HS-5 (cell line): ENCODE data around the gene RPH3AL.
"Not testable (repeated sequence)": the region's sequence is repeated elsewhere in the genome, so short reads cannot be mapped to it uniquely, and the experiment has no call there.

Source experiments
- DNase-seq: peaks from one replicate; pipeline ENCODE4 v3.0.0-alpha.2; 2012; ENCODE audit warnings: low read depth

Gene RPH3AL

DNA sequence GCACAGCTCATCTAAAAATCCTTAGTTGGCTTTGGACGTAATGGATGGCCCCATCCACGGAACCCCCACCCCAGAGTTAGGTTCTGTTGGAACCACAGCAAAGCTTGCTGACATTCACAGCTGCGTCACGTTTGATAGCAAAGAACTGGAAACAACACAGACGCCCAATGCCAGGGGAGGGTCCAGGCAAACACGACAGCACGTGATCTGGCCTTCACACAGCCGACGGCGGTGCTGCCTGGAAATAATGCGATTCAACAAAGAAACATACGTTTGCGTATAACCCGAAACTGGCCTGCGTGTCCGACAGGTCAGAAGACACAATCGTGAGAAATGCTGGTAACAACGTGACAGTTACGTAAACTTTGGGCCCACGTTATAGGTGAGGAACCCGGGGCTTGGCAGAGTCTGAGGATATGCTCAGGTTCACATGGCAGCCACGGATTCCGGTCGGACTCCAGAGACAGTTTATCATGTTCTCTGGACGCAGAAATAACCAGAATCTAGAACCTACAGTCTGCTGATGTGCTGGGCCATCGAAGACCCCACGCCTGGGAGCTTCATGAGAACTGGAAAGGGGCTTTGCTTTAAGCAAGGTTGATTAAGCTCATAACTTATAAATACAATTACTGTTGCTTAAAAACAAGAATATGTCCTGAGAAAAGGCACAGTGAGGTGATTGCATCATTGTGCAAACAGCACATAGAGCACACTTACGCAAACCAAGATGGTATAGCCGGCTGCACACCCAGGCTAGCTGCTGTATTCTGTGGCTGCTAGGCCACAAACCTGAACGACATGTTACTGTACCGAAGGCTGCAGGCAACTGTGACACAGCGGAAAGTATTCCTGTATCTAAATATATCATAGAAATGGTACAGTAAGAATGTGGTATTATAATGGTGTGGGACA is 70.4 kb downstream of the RPH3AL start:
- DNase-seq: no peak

- DNase-seq: no peak
Measured at GRCh38 chr17:281365-281999, 71.1 kb downstream of the RPH3AL start.

GRCh38 chr17:280901-281300 is 71.7 kb downstream of the RPH3AL start:
- no peak for DNase-seq

DNA sequence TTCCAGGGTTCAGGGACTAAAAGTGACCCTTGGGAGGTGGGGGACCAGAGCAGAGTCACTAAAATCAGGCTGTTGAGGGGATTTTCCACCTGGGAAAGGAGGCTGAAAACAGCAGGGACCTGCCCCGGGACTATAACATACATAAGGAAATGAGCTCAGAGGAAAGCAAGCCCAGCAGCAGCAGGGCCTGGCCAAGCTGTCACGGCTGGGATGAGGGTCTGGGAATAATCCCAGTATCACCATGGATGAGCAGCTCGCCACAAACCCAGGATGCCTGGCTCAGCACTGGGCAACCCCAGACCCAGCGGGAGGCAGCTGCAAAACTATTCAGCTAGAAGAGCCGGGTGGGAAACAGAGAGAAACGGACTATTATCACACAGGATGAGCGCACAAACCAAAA is 72.4 kb downstream of the RPH3AL start:
- DNase-seq: no peak

DNA sequence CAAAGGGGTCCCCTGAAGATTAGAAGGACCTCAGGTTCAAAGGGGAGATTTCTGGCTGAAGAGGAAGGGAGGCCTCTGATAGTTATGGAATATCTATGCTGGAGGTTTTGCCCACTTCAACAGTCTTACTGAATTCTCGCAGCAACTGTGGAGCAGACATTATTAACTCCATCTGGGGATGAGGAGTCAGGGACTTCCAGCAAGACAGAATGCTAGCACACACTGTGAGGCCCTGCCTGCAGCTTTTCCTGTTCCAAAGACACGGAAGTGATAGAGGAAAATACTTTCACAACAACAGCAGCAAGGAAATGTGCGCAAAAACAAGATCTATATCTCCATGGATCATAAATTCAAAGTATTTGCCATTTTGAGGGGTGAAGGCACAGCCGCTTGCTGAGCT is 72.8 kb downstream of the RPH3AL start:
- DNase-seq: no peak

GRCh38 chr17:279331-279730 is 73.3 kb downstream of the RPH3AL start:
- DNase-seq: no peak

- DNase-seq: no peak
Measured at GRCh38 chr17:278676-279059, 73.9 kb downstream of the RPH3AL start.

- no peak for DNase-seq
Measured at GRCh38 chr17:278055-278675, 74.4 kb downstream of the RPH3AL start.

GRCh38 chr17:274902-275301 is 77.7 kb downstream of the RPH3AL start:
- no peak for DNase-seq

DNA sequence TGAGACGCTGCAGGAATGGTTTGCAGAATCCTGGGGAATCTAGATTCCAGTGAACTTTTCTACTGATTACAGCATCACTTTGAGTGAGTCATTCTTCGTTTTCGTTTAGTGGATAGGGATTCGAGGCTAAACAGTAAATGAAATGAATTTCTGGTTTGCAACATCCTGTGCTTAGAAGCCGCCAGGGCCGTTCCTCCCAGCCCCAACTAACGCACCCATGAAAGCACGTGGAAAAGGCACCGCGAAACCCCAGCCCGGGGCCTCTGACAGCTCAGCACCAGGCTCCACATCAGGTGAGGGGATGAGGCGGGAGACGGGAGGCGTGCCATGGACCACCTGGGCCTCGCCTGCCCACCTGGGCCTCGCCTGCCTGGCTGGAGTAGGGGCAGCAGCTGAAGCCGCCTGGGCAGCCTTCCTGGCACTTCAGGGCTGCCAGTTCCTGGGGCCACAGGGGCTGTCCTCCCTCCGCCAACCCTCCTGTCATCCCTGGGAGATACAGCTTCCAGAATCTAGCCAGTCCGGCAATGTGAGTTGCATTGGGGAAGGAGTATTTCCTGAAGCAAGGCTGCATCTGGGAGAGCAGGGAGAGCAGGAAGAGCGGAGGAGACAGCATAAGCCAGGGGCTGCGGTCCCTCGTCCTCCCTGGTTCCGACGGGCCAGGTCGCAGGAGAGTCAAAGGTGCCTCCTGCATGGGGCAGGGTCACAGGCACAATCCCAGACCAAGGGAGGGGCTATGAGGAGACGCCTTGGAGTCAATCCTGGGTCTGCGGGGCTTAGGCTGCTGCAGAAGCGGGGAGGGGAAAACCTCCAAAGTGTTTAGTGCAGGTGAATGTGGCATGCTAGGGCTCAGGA is 78.4 kb downstream of the RPH3AL start:
- DNase-seq: no peak

- not testable (repeated sequence) for DNase-seq
Measured at GRCh38 chr17:272856-273255, 79.8 kb downstream of the RPH3AL start.

- DNase-seq: not testable (repeated sequence)
Measured at GRCh38 chr17:271928-272623, 80.5 kb downstream of the RPH3AL start.

DNA sequence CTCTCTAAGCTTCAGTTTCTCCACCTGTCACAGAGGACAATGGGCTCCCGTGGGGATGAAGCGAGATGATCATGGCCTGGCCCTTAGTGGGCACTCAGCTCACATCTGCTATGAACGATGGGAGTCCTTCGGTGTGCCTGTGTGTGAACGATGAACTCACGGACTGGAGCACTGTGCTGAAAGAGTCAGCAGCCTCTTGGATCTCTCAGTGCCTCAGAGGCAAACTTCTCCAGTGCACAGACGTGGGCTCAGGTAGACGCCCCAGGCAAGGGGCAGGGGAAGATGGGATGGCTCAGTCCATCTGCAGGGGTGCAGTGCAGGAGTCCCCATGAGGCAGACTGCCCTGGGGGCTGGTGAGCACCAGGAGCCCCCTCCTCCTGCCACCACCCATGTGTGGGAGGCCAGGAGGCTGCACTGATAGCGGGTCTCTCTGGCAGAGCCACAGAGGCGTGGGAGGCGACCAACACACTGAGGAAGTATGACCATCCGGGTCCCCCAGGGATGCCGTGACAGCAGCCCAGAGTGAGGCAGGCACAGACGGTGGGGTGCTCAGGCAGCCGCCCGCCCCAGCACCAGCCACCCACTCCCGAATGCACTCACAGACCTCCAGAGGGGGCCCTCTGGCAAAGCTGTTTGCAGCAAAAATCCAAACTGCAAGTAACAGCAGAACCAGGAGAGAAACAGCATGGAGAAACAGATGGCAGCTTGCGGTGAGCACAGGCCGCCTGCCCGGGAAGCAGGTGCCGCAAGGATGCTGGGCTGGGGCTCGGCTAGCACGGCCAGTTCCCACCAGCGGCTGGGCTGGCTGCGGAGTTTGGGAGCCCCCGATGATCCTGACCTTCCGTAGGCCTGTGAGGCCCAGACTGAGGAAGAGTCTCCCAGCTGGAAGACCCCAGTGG is 82.7 kb downstream of the RPH3AL start:
- no peak for DNase-seq

DNA sequence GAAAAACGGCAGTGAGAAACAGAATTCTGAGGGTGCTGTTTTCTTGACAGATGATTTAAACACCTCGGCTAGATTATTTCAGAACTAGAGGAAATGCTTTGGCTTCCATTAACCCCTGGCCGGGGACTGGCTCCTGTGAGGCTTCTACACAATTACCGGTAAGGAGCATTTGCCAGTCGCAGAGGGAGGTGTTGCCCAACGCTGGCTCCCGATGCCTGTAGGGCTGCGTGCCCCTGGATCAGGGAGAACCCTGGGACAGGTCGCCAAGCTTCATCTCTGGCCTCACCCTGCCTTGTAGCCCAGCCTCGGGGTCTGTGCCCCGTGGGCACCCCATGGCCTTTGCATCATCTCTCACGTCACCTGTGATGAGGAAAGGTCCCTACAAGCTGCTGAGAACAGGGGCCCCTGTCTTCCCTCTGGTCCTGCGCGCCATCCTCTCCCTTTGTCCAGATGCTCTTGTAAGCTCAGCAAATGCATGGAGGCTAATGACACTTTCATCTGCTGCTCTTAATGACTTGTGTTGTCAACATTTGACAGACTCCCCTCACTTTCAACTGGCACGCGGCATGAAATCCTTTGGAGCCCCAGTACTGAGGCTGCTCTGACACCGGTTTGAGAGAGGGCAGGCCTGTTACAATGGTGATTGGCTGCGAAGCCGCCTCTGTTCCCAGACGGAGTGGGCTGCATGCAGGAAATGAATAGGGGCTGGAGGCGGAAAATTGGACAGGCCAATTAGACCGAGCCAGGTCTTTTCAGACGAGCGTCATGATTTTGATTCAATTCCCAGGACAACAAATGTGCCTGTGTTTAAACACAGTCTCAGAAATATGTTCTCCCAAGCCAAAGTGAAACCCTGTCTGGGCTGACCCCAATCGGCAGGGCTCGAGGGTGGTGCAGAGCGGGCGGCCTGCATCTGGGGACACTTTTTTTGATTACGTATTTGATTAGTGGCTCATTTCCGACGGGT is 85.6 kb downstream of the RPH3AL start:
- no peak for DNase-seq

- DNase-seq: no peak
Measured at GRCh38 chr17:266219-266618, 86.4 kb downstream of the RPH3AL start.

- no peak for DNase-seq
Measured at GRCh38 chr17:265718-266117, 86.9 kb downstream of the RPH3AL start.

DNA sequence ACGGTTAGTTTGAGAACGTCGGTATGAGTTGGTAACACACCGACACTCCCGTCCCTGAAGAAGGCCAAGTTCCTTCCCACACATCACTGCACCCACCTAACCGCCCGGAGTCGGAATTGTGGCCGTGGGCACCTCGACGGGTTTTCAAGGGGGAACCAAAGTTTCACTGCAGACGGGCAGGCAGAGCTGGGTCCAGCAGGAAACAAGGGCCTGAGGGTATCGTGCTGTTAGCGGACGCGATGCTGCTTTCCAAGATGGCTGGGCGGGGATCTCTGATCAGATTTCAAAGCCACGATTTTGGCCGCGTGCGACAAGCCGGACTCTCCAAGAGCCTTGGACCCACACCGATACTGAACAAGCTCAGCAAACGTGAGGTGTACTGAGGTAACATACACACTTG is 88.8 kb downstream of the RPH3AL start:
- DNase-seq: no peak

- no peak for DNase-seq
Measured at GRCh38 chr17:263271-263670, 89.3 kb downstream of the RPH3AL start.

GRCh38 chr17:261635-262034 is 91.0 kb downstream of the RPH3AL start:
- DNase-seq: no peak
